NCI-H82 treated with DMSO at 0.1 percent for 48 hours (cell line): Measurements from ENCODE around the gene FOXK2.
A peak's percentile ranks its signal among the peaks of the same experiment; 100 is the strongest.

ENCODE experiments used
- DNase-seq: peaks from one replicate; lab custom pipeline; 2025; ENCODE audit not compliant: unreplicated experiment; lab: John Stamatoyannopoulos, UW

The FOXK2 gene

GRCh38 chr17:82518826-82519810, at the start of gene FOXK2:
FOXK2 (plus strand) TSS chr17:82519732; CDS start chr17:82519889, 157 bp downstream.
- DNase-seq = peak; percentile 79

GRCh38 chr17:82470065-82470464, 49.5 kb upstream of the FOXK2 start:
- DNase-seq = no peak

- no peak for DNase-seq
Observed at GRCh38 chr17:82474223-82475010, 45.1 kb upstream of the FOXK2 start.

DNA sequence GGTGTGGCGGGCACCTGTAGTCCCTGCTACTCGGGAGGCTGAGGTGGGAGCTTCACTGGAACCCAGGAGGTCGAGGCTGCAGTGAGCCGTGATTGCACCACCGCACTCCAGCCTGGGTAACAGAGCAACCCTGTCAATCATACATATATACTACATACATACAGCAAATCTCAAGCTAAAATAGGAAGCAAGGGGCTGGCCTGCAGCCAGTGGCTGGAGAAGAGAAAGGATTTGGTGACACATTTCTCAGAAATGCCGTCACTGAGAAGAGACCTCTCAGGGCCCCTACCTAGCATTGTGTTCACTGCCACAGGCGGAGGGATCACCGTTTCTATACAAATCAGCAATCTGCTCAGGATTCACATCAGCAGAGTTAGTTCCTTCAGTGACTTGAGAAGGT, 44.1 kb upstream of the FOXK2 start:
- no peak for DNase-seq

GRCh38 chr17:82477934-82478333, 41.6 kb upstream of the FOXK2 start:
- no peak for DNase-seq

DNA sequence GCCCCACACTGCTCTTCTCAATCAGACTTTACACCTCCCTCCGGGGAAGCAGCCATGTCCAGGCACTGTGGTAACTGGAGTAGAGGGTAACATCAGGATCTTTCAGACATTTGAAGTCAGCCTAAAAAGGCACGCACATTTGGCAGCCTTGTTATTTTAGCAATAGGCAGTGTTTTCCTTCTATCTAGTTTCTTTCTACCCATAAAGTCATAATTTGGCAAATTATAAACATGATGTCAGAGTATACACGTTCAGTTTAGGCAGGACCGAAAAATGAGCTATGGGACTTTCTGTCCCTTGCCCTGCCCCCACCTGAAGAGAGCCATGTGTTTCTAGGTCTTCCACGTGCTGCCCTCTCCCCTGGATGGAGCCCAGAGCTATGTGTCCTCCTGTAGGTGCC, 39.9 kb upstream of the FOXK2 start:
- DNase-seq = no peak

- no peak for DNase-seq
Observed at GRCh38 chr17:82480318-82480717, 39.2 kb upstream of the FOXK2 start.

DNA sequence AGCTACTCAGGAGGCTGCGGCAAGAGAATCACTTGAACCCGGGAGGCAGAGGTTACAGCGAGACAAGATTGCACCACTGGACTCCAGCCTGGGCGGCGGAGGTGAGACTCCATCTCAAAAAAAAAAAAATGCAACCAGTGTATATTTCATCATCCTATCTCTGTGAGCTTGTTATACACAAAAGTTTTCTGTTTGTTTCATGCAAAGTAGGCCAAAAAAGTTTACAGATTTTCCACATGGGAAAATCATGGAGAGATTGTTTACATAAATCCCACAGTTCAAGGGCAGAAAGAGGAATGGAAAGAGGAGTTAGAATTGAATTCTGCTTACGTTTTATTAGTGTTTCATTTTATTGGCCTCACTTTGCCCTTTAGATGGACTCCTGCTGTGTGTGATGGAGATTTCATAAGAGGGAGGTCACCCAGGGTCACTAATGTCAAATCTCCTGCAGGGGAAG, 36.3 kb upstream of the FOXK2 start:
- DNase-seq = no peak

DNA sequence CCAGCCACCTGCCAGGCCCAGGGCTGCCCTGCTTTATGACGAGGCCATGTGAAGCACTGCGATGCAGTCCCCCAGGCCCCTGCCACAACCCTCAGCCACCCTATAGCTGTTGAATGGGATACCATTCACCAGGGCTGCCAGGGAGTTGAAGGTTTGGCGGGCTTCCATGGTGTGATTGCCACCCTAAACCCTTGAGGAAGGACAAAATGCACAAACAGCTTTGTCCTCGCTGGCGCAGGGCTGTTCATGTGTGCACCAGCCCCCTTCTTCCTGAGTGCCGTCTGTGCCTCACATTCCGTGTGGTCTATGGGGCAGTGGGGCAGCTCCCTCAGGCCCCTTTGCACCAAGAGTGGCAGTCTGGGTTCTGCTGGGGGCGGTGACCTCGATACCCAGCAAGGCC, 35.7 kb upstream of the FOXK2 start:
- no peak for DNase-seq

GRCh38 chr17:82486231-82487094, 33.1 kb upstream of the FOXK2 start:
- no peak for DNase-seq

DNA sequence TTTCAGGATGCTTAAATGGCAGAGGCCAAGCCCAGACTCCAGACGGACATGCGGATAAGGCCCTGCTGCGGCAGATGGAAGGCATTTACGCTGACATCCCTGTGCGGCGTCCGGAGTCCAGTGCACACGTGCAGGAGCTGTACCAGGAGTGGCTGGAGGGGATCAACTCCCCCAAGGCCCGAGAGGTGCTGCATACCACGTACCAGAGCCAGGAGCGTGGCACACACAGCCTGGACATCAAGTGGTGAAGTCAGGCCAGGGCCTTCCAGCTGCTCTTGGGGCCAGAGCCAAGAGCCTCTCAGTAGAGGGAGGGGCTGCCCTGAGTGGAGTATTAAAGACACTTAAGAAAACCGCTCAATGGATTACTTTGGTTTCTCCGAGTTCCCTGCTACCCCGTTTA, 31.6 kb upstream of the FOXK2 start:
- no peak for DNase-seq

- no peak for DNase-seq
Observed at GRCh38 chr17:82489117-82489516, 30.4 kb upstream of the FOXK2 start.

GRCh38 chr17:82489851-82490511, 29.6 kb upstream of the FOXK2 start:
- DNase-seq = no peak

DNA sequence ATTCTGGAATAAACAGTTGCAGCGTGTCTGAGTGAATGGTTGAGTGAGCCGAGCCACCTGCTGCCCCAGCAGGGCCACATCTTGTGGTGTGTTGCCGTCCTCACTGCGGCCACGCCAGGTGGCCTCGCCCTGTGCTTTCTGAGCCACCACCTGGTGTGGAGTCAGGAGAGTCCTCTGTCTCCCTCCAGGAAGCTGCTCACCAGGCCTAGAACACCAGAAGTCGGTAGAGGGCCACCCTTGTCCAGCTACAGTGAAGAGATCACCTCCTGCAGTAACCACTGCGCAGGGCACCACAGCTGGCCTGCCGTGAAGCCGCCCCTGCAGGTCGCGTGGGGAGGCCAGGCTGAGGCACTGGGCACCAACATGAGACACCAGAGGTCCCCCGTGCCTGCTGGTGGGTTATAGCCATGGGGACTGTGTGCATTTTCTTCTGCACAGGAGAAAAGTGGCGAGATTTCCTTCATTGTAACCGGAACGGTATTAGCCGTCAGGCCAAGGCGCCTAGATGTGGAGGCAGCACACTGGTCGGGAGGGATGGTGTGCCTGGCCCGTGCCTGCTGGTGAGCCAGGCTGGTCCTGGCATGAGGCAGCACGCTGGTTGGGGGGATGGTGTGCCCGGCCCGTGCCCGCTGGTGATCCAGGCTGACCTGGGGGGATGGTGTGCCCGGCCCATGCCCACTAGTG, 28.9 kb upstream of the FOXK2 start:
- DNase-seq = no peak

DNA sequence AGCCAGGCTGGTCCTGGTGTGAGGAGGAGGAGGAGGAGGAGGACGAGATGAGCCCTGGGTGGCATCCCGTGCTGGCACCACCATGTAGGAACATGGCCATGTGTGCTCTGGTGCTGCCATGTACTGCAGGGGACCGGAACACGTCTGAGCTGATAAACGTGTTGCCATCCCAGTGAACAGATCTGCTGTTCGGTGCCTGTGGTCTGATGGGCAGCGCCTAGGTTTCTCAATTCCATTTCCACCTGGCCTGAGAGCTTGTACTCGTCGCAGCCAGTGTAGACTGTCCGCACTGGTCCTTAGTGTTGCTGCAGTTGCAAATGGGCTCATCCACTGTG, 28.4 kb upstream of the FOXK2 start:
- no peak for DNase-seq

- DNase-seq = no peak
Observed at GRCh38 chr17:82491533-82491932, 28.0 kb upstream of the FOXK2 start.

DNA sequence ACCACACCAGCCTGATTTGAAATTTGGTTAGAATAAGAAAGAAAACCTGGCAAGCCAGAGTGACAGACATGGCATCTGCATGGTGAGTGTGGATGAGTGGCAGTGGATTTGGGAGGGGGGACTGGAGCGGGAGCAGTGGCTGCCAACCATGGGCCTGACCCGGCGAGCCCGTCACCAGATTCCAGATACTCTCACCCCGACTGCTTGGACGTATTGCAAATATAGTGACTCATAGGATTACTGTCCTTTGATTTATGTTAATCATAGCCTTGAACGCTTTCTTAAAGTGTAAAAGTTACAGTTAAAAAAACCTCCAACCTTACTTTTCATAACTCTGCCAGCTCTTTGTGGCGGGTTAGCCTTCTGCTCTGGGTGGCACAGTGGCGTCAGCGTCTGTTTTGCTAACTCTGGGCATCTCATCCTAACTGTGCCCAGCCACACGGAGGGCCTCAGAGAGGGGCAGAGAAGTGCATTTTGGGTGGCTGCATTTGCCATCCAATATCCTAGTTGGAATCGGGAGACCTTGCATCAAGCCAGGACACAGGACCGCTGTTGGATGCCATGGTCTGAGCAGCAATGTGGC, 26.8 kb upstream of the FOXK2 start:
- no peak for DNase-seq

GRCh38 chr17:82493226-82493781, 26.2 kb upstream of the FOXK2 start:
- no peak for DNase-seq
